ENCODE data around the gene NDNF.

DNA sequence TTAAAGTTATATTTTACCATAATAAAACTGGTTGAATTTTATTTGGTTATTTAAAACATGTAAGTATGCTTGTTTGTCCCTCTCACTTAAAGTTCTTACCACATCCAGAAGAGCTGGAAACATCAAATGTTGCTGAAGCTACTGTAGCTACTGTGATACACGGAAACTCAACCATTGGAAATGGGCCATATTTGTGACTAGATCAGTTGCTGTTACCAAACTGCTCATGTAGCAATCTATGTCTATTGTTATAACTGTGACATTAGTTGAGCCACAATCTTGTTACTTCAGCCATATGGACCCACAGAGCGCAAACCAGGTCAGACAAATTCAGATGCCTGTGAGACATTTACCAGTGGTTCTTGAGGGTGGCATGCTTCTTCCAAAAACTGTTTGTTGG lies 41.6 kb downstream of the NDNF start:
- TF ChIP-seq, protein P1, sequence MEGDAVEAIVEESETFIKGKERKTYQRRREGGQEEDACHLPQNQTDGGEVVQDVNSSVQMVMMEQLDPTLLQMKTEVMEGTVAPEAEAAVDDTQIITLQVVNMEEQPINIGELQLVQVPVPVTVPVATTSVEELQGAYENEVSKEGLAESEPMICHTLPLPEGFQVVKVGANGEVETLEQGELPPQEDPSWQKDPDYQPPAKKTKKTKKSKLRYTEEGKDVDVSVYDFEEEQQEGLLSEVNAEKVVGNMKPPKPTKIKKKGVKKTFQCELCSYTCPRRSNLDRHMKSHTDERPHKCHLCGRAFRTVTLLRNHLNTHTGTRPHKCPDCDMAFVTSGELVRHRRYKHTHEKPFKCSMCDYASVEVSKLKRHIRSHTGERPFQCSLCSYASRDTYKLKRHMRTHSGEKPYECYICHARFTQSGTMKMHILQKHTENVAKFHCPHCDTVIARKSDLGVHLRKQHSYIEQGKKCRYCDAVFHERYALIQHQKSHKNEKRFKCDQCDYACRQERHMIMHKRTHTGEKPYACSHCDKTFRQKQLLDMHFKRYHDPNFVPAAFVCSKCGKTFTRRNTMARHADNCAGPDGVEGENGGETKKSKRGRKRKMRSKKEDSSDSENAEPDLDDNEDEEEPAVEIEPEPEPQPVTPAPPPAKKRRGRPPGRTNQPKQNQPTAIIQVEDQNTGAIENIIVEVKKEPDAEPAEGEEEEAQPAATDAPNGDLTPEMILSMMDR (IDR thresholded peaks at IDR 0.05) = no peak
- TF ChIP-seq, protein P2, sequence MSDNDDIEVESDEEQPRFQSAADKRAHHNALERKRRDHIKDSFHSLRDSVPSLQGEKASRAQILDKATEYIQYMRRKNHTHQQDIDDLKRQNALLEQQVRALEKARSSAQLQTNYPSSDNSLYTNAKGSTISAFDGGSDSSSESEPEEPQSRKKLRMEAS (CRISPR knock-in tag; IDR thresholded peaks at IDR 0.05) = no peak
- TF ChIP-seq TP53 (CRISPR knock-in tag; IDR thresholded peaks at IDR 0.05) (no peak), ETV6 (CRISPR knock-in tag; IDR thresholded peaks at IDR 0.05) (no peak), ZNF121 (CRISPR knock-in tag; IDR thresholded peaks at IDR 0.05) (no peak)
- TF ChIP-seq, protein P3, sequence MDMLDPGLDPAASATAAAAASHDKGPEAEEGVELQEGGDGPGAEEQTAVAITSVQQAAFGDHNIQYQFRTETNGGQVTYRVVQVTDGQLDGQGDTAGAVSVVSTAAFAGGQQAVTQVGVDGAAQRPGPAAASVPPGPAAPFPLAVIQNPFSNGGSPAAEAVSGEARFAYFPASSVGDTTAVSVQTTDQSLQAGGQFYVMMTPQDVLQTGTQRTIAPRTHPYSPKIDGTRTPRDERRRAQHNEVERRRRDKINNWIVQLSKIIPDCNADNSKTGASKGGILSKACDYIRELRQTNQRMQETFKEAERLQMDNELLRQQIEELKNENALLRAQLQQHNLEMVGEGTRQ (CRISPR knock-in tag; IDR thresholded peaks at IDR 0.05) = no peak
- TF ChIP-seq, protein P4, sequence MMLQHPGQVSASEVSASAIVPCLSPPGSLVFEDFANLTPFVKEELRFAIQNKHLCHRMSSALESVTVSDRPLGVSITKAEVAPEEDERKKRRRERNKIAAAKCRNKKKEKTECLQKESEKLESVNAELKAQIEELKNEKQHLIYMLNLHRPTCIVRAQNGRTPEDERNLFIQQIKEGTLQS (CRISPR knock-in tag; conservative IDR thresholded peaks at IDR 0.05) = no peak
- TF ChIP-seq, protein P5, sequence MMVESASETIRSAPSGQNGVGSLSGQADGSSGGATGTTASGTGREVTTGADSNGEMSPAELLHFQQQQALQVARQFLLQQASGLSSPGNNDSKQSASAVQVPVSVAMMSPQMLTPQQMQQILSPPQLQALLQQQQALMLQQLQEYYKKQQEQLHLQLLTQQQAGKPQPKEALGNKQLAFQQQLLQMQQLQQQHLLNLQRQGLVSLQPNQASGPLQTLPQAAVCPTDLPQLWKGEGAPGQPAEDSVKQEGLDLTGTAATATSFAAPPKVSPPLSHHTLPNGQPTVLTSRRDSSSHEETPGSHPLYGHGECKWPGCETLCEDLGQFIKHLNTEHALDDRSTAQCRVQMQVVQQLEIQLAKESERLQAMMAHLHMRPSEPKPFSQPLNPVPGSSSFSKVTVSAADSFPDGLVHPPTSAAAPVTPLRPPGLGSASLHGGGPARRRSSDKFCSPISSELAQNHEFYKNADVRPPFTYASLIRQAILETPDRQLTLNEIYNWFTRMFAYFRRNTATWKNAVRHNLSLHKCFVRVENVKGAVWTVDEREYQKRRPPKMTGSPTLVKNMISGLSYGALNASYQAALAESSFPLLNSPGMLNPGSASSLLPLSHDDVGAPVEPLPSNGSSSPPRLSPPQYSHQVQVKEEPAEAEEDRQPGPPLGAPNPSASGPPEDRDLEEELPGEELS (CRISPR knock-in tag; IDR thresholded peaks at IDR 0.05) = no peak

All from WTC11 (cell line).